Gastrocnemius medialis (tissue), 4 donors: ENCODE results near the gene NEURL2. TPM values are rescaled to one million over a fixed set of nuclear protein-coding genes. Genes with fewer than 3 reads are reported as not detected.

Experiments used
- ATAC-seq, 2 donors: fragments of 150-250 bp; one replicate each; pipeline ENCODE4 v1.9.1; 2016
- DNase-seq, 2 donors: peaks; one replicate each; pipeline ENCODE4 v3.0.0-alpha.2; 2019
- H3K27ac ChIP-seq, 4 donors: fragments of 200-600 bp; sonication (generic); 1 replicate in 1 of 4; 2 replicates in 3 of 4; pipeline ENCODE4 v1.5.1; 2016 to 2018; ENCODE audit warnings: mild to moderate bottlenecking in 2 of 4, moderate library complexity in 1 of 4
- H3K27me3 ChIP-seq, 3 donors: fragments of 200-600 bp; sonication (generic) in 2 of 3; 1 replicate in 1 of 3; 2 replicates in 2 of 3; pipeline versions ENCODE4 v1.5.1 to v1.6.0; 2016 to 2019; ENCODE audit warnings: mild to moderate bottlenecking in 1 of 3, moderate library complexity in 1 of 3
- H3K36me3 ChIP-seq, 2 donors: fragments of 200-600 bp; sonication (generic) in 1 of 2; one replicate each; pipeline ENCODE4 v1.5.1; 2017 to 2018
- H3K4me1 ChIP-seq, 2 donors: fragments of 200-600 bp; sonication (generic) in 1 of 2; one replicate each; pipeline ENCODE4 v1.5.1; 2016 to 2017; ENCODE audit warnings: mild to moderate bottlenecking in 2 of 2
- H3K4me3 ChIP-seq, 4 donors: fragments of 200-600 bp; sonication (generic) in 3 of 4; 1 replicate in 1 of 4; 2 replicates in 3 of 4; pipeline ENCODE4 v1.5.1; 2016 to 2019; ENCODE audit warnings: mild to moderate bottlenecking in 2 of 4
- H3K9me3 ChIP-seq, 3 donors: fragments of 200-600 bp; sonication (generic) in 2 of 3; 1 replicate in 1 of 3; 2 replicates in 2 of 3; pipeline ENCODE4 v1.5.1; 2016 to 2019
- CTCF ChIP-seq, 5 experiments: fragments of 450-650 bp in 3 of 5; fragments of 200-600 bp in 2 of 5; sonication (generic) in 2 of 5; IDR thresholded peaks in 4 of 5; conservative IDR thresholded peaks in 1 of 5; 1 replicate in 4 of 5; 2 replicates in 1 of 5; pipeline ENCODE4 v1.5.1; 2016 to 2019; ENCODE audit warnings: antibody characterized with exemption in 5 of 5, mild to moderate bottlenecking in 3 of 5, moderate library complexity in 3 of 5
- POLR2A ChIP-seq, 2 donors: fragments of 450-650 bp; IDR thresholded peaks; one replicate each; pipeline ENCODE4 v1.6.1; 2017; ENCODE audit warnings: antibody characterized with exemption in 2 of 2, mild to moderate bottlenecking in 2 of 2, moderate library complexity in 2 of 2
- in situ Hi-C, 4 donors: fragments of 200-750 bp; cut with MboI; loops; one replicate each; pipeline versions ENCODE4 v1.15.0 to v1.8.0; 2017; ENCODE audit warnings: low sequenced_read_pairs in 4 of 4
- intact Hi-C: fragments of 100-400 bp; cut with DNase I; formaldehyde crosslinking; loops from one replicate; pipeline ENCODE4 v1.15.1; 2023; ENCODE audit warnings: low total_unique reads
- total RNA-seq, 4 donors: library from RNA; depleted of rRNA; stranded (reverse); fragments of >200 nt; gene quantifications; one replicate each; pipeline versions ENCODE4 v1.1.0 to v1.2.3, GENCODE V29; 2016

Gene NEURL2
- total RNA-seq, 4 donors from 2014 or later, result 4.9 to 24.1 (median 10.2) TPM

GRCh38 chr20:45853484-45853883, 37.5 kb downstream of the NEURL2 start:
- intact Hi-C loops (no loop called here), in situ Hi-C loops (no loop called here)
- peaks cover 30 to 37% of the 10 kb centered on the region in 2 donors for H3K4me1 ChIP-seq
- TF ChIP-seq CTCF (IDR thresholded peaks at IDR 0.05 in 4 of 5, conservative IDR thresholded peaks at IDR 0.05 in 1 of 5) (no peak), POLR2A (IDR thresholded peaks at IDR 0.05) (no peak)
- DNase-seq (no peak), ATAC-seq (no peak)
- H3K27me3 ChIP-seq, result no peaks in the 10 kb centered on the region
- peaks cover 0 to 17% of the 10 kb centered on the region in 2 donors for H3K36me3 ChIP-seq
- no peaks in the 10 kb centered on the region for H3K9me3 ChIP-seq
- H3K27ac ChIP-seq, result peak overlapping the region in 1 of 4 donors; percentile 44
- H3K4me3 ChIP-seq, result no peak overlapping the region

- DNase-seq (no peak), ATAC-seq (no peak)
- H3K27ac ChIP-seq, result no peak overlapping the region
- TF ChIP-seq CTCF (IDR thresholded peaks at IDR 0.05 in 4 of 5, conservative IDR thresholded peaks at IDR 0.05 in 1 of 5), result no peak
- no peak for TF ChIP-seq POLR2A (IDR thresholded peaks at IDR 0.05)
- H3K4me1 ChIP-seq, result peaks cover 24 to 26% of the 10 kb centered on the region in 2 donors
- H3K4me3 ChIP-seq, result no peak overlapping the region
- no peaks in the 10 kb centered on the region for H3K9me3 ChIP-seq
- intact Hi-C loops, result no loop called here
- in situ Hi-C loops, result no loop called here
- peaks cover 0 to 25% of the 10 kb centered on the region in 2 donors for H3K36me3 ChIP-seq
- H3K27me3 ChIP-seq, result no peaks in the 10 kb centered on the region
Measured at GRCh38 chr20:45852326-45852725, 38.7 kb downstream of the NEURL2 start.

- no peak for TF ChIP-seq CTCF (IDR thresholded peaks at IDR 0.05 in 4 of 5, conservative IDR thresholded peaks at IDR 0.05 in 1 of 5)
- TF ChIP-seq POLR2A (IDR thresholded peaks at IDR 0.05), result no peak
- ATAC-seq (no peak), DNase-seq (no peak)
- in situ Hi-C loops, result no loop called here
- H3K36me3 ChIP-seq, result peaks cover 0 to 28% of the 10 kb centered on the region in 2 donors
- H3K4me1 ChIP-seq, result peaks cover 23% of the 10 kb centered on the region in 2 donors
- intact Hi-C loops, result no loop called here
- peak overlapping the region in 1 of 4 donors; percentile 47 for H3K27ac ChIP-seq
- no peaks in the 10 kb centered on the region for H3K9me3 ChIP-seq
- no peak overlapping the region for H3K4me3 ChIP-seq
- H3K27me3 ChIP-seq, result no peaks in the 10 kb centered on the region
Measured at GRCh38 chr20:45851501-45851900, 39.5 kb downstream of the NEURL2 start.

- Histone ChIP-seq H3K36me3 (peaks cover 0 to 34% of the 10 kb centered on the region in 2 donors), H3K27ac (peak overlapping the region in 1 of 4 donors; percentile 47), H3K4me3 (no peak overlapping the region), H3K9me3 (no peaks in the 10 kb centered on the region), H3K4me1 (peaks cover 17 to 18% of the 10 kb centered on the region in 2 donors), H3K27me3 (no peaks in the 10 kb centered on the region)
- in situ Hi-C loops, result no loop called here
- no peak for TF ChIP-seq POLR2A (IDR thresholded peaks at IDR 0.05)
- no peak for TF ChIP-seq CTCF (IDR thresholded peaks at IDR 0.05 in 4 of 5, conservative IDR thresholded peaks at IDR 0.05 in 1 of 5)
- DNase-seq (no peak), ATAC-seq (no peak)
- intact Hi-C loops, result no loop called here
Measured at GRCh38 chr20:45850926-45851325, 40.1 kb downstream of the NEURL2 start.

GRCh38 chr20:45850238-45850637, 40.8 kb downstream of the NEURL2 start:
- peak overlapping the region in 1 of 4 donors; percentile 47 for H3K27ac ChIP-seq
- no peak for DNase-seq
- H3K27me3 ChIP-seq, result no peaks in the 10 kb centered on the region
- ATAC-seq, result no peak
- intact Hi-C loops (no loop called here), in situ Hi-C loops (no loop called here)
- peaks cover 0 to 39% of the 10 kb centered on the region in 2 donors for H3K36me3 ChIP-seq
- TF ChIP-seq POLR2A (IDR thresholded peaks at IDR 0.05) (no peak), CTCF (IDR thresholded peaks at IDR 0.05 in 4 of 5, conservative IDR thresholded peaks at IDR 0.05 in 1 of 5) (no peak)
- H3K9me3 ChIP-seq, result no peaks in the 10 kb centered on the region
- H3K4me1 ChIP-seq, result peaks cover 10 to 14% of the 10 kb centered on the region in 2 donors
- H3K4me3 ChIP-seq, result no peak overlapping the region
